Duodenal mucosa (tissue), 2 donors: ENCODE measurements around the gene METRNL.

Source experiments
- H3K27ac ChIP-seq: one replicate; pipeline ENCODE4 v1.7.0; 2013; ENCODE audit warnings: low read depth, low read length
- H3K27me3 ChIP-seq, 2 donors: one replicate each; pipeline ENCODE4 v1.7.0; 2013; ENCODE audit warnings: low read length in 2 of 2, control low read depth in 1 of 2; ENCODE audit not compliant: insufficient read depth in 2 of 2, control insufficient read depth in 1 of 2
- H3K36me3 ChIP-seq, 2 donors: one replicate each; pipeline ENCODE4 v1.7.0; 2013; ENCODE audit warnings: low read length in 2 of 2, control low read depth in 1 of 2; ENCODE audit not compliant: insufficient read depth in 2 of 2, control insufficient read depth in 1 of 2
- H3K4me1 ChIP-seq, 2 donors: one replicate each; pipeline ENCODE4 v1.7.0; 2013; ENCODE audit warnings: low read length in 2 of 2, control low read depth in 1 of 2; ENCODE audit not compliant: insufficient read depth in 2 of 2, control insufficient read depth in 1 of 2
- H3K4me3 ChIP-seq, 2 donors: one replicate each; pipeline ENCODE4 v1.7.0; 2013; ENCODE audit warnings: low read length in 2 of 2, low read depth in 1 of 2
- H3K9ac ChIP-seq, 2 donors: one replicate each; pipeline ENCODE4 v1.7.0; 2013; ENCODE audit warnings: low read length in 2 of 2, low read depth in 1 of 2
- H3K9me3 ChIP-seq, 2 donors: one replicate each; pipeline ENCODE4 v1.7.0; 2013; ENCODE audit warnings: low read length in 2 of 2, control low read depth in 1 of 2; ENCODE audit not compliant: control insufficient read depth in 1 of 2

Gene METRNL

DNA sequence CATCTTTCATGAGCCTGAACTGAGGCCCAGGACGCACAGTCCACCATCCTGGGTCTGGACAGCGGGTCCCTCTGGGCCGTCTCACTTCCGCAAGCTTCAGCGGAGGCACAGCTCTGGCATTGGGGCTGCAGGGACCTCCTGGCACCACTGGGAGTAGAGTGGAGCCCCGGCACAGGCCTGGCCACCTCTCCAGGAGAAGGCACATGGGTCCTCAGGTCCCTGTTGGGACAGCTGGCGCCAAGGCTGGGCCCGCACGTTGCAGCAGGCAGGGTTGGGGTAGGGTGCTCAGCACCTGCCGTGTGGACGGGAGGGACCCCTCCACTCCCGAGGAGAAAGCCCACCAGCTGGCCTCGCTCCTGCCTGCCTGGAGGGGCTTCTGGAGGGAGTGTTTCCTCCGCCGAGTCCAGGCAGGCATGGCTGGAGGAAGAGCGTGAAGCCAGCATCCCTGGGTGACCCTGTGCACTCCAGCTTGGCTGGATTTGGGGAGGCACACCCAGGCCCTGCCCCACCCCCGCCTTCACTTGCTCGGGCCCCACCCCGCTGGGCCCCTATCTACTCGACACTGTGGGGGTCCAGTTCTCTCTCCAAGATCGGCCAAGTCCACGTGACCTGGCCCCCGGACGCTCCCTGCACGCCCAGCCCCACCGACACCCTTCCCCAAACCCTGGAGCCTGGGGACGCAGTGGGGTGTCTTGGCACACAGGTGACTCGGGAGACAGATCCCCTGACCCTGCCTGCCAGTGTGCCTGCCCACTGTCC is 6.6 kb upstream of the METRNL start:
- Histone ChIP-seq H3K9ac (no peak overlapping the region), H3K27ac (no peak overlapping the region), H3K36me3 (no peaks in the 10 kb centered on the region), H3K9me3 (no peaks in the 10 kb centered on the region), H3K4me3 (no peak overlapping the region), H3K27me3 (peaks cover 17 to 23% of the 10 kb centered on the region in 2 donors), H3K4me1 (peaks cover 4 to 16% of the 10 kb centered on the region in 2 donors)

- H3K9me3 ChIP-seq: no peaks in the 10 kb centered on the region
- no peak overlapping the region for H3K27ac ChIP-seq
- H3K36me3 ChIP-seq: no peaks in the 10 kb centered on the region
- peaks cover 9 to 19% of the 10 kb centered on the region in 2 donors for H3K4me1 ChIP-seq
- peaks cover 25 to 29% of the 10 kb centered on the region in 2 donors for H3K27me3 ChIP-seq
- H3K4me3 ChIP-seq: no peak overlapping the region
- H3K9ac ChIP-seq: no peak overlapping the region
These were observed 5.9 kb upstream of the METRNL start for GRCh38 chr17:83073389-83074063.

DNA sequence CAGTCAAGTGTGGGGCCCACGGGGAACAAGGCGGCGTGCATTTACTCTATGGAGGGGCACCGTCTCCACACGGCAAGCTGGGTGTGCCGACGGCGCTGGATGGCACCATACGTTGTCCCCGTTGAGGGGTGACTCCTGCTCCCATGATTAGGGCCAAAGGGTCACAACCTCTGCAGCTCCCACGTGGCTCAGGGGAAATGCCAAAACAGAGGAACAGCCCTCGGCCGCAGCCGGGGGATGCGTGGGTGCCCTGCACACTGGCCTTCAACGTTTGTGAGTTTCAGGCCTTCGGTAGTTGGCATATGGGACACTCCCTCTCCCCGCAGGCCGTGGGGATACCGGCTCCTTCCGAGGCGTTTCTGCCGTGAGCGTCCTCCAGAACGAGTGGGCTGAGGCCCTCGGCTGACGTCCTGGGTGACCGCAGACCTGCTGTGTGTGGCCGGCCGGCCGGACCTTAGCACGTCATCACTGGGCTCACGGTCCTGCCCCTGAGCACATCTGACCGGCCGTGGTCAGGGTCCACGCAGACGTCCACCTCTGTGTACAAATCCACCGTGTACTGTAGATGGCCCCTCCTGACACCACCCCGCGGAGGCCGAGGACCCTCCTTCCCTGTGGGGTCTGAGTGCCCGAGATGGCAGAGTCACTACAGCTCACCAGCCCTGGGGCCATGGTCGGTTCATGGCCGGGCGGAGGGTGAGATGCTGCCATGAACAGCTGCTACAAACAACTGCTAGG is 4.8 kb upstream of the METRNL start:
- Histone ChIP-seq H3K27ac (no peak overlapping the region), H3K9me3 (no peaks in the 10 kb centered on the region), H3K36me3 (no peaks in the 10 kb centered on the region), H3K9ac (no peak overlapping the region), H3K4me3 (no peak overlapping the region), H3K4me1 (peaks cover 9 to 16% of the 10 kb centered on the region in 2 donors), H3K27me3 (peaks cover 28 to 30% of the 10 kb centered on the region in 2 donors)

DNA sequence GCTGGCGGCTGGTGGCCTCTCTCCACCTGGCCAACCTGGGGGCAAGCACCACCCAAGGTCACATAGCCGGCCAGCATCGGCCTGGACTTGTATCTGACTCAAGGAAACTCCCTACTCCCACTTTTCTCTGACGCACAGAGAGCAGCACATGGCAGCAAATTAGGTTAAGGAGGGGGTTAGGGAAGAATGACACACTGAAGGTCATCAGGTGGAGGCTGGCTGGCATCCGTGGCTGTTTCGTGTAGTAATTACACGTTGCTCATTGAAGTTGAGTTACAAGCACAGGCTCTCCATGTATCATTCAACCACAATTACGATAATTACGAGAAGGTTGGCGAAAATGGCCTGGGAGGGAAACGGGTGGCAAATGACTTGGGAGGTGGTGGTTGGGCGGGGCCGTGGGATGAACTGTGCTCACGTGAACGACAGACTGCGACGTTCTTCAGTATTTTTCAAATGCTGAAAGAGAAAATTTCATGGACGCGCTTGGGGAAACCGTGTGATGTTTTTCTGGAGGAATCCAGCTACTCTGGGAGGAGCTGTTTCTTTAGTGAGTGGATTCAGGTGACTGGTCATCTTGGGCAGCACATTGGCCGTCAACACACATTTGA is 4.0 kb upstream of the METRNL start:
- Histone ChIP-seq H3K9ac (no peak overlapping the region), H3K4me3 (no peak overlapping the region), H3K4me1 (peaks cover 9 to 15% of the 10 kb centered on the region in 2 donors), H3K27me3 (peaks cover 28 to 30% of the 10 kb centered on the region in 2 donors), H3K9me3 (no peaks in the 10 kb centered on the region), H3K27ac (no peak overlapping the region), H3K36me3 (no peaks in the 10 kb centered on the region)

GRCh38 chr17:83076938-83077337 is 2.5 kb upstream of the METRNL start:
- peaks cover 28 to 30% of the 10 kb centered on the region in 2 donors for H3K27me3 ChIP-seq
- no peak overlapping the region for H3K4me3 ChIP-seq
- H3K9me3 ChIP-seq: no peaks in the 10 kb centered on the region
- H3K36me3 ChIP-seq: no peaks in the 10 kb centered on the region
- H3K9ac ChIP-seq: no peak overlapping the region
- H3K27ac ChIP-seq: no peak overlapping the region
- peaks cover 9 to 21% of the 10 kb centered on the region in 2 donors for H3K4me1 ChIP-seq

DNA sequence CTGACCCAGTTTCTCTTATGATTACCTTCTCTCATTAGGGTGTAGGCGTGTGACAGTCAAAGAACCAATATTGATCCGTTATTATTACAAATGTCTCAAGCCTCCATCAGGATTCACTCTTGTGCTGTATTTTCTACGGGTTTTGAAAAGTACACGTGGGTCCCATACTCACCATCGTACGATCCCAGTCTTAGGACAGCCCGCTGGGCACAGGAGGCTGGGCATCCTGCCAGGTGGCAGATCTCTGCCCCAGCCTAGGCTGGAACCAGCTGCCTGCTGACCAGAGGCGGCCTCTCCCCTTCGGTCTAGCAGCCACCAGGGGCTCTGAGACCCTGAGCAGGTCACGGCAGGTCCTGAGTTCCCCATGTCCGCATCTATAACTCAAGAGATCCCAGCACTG is 2.0 kb upstream of the METRNL start:
- H3K36me3 ChIP-seq: peaks cover 0 to 2% of the 10 kb centered on the region in 2 donors
- H3K4me1 ChIP-seq: peaks cover 13 to 26% of the 10 kb centered on the region in 2 donors
- H3K27ac ChIP-seq: no peak overlapping the region
- H3K9ac ChIP-seq: no peak overlapping the region
- H3K9me3 ChIP-seq: no peaks in the 10 kb centered on the region
- H3K4me3 ChIP-seq: no peak overlapping the region
- H3K27me3 ChIP-seq: peaks cover 28 to 30% of the 10 kb centered on the region in 2 donors

- no peaks in the 10 kb centered on the region for H3K9me3 ChIP-seq
- H3K27ac ChIP-seq: no peak overlapping the region
- H3K4me1 ChIP-seq: peaks cover 17 to 31% of the 10 kb centered on the region in 2 donors
- peaks cover 28 to 30% of the 10 kb centered on the region in 2 donors for H3K27me3 ChIP-seq
- no peak overlapping the region for H3K4me3 ChIP-seq
- peaks cover 0 to 5% of the 10 kb centered on the region in 2 donors for H3K36me3 ChIP-seq
- no peak overlapping the region for H3K9ac ChIP-seq
These were observed 1.5 kb upstream of the METRNL start for GRCh38 chr17:83077939-83078338.

DNA sequence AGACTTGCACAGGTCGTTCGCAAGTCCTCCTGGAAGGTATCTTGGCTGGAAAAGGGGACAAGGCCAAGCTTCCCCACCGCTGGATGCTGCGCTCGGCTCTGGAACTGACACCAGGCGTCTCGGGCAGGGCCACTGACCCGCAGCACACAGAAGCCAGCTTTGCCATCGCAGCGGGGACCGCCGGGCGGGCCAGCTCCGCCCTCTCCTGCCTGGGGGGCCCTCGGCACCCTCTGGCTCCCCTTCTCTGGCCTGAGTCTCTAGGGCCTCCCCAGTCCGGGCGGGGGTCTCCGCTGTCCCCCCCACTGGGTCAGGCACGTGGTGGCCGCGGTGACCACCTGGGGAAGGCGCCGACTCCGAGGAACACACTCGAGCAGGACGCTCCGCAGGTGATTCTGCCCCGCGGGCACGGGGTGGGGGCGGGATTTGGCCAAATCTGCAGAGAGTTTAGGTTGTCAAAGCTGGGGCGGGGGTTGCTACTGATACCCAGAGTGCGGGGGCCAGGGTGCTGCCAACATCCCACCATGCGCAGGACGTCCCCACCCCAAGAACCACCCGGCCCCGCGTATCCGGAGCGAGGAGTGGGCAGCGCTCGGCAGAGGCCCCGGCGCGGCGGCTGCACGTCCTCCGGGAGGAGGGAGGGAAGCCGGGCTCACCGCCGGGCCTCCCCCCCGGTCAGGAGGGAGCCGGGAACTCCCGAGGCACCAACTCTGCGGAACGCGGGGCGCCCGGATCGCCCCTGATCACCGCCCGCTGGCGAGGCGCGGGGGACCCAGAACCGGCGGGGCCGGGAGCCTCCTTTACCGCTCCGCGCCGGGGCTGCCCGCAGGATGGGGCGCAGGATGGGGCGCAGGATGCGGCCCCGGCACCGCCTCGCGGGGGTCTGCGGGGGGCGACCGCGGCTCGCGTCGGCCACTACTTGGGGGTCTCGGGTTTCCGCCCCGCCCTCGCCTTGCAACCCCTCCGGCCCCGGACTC is 744 bp upstream of the METRNL start:
- Histone ChIP-seq H3K27ac (no peak overlapping the region), H3K36me3 (peaks cover 4 to 5% of the 10 kb centered on the region in 2 donors), H3K27me3 (peaks cover 28 to 30% of the 10 kb centered on the region in 2 donors), H3K4me1 (peaks cover 21 to 34% of the 10 kb centered on the region in 2 donors), H3K9ac (peak overlapping the region; percentile 25 to 43), H3K9me3 (no peaks in the 10 kb centered on the region), H3K4me3 (peak overlapping the region; percentile 43 to 58)
